Endothelial cell of umbilical vein (primary cell): Measurements from ENCODE around the gene COL4A2. TPM values are rescaled to one million over a fixed set of nuclear protein-coding genes. Genes with fewer than 3 reads are reported as not detected.

Experiments used
- BruUV-seq: library from RNA; stranded (reverse); fragments of 400-500 nt; replicated peaks from 2 replicates; lab custom pipeline; 2021; lab: Mats Ljungman, UMichigan
- CTCF ChIA-PET: fragments of 300-600, 350-600 bp; sonication (Branson Sonifier 250); formaldehyde crosslinking; loops from one replicate; lab custom pipeline; 2021; ENCODE audit warnings: antibody characterized with exemption, inconsistent platforms; lab: Charles Lee
- POLR2A ChIA-PET: fragments of 300-600, 350-600 bp; sonication (Branson Sonifier 250); formaldehyde crosslinking; loops from one replicate; lab custom pipeline; 2021; ENCODE audit warnings: antibody characterized with exemption, inconsistent platforms; lab: Charles Lee
- DNase-seq: peaks from one replicate; pipeline ENCODE4 v3.0.0-alpha.2; 2011; ENCODE audit warnings: low read depth, low spot score
- FAIRE-seq: peaks from 2 replicates; lab custom pipeline; 2011; peaks lifted over from hg19 to GRCh38; lab: Jason Lieb, UNC
- H2AFZ ChIP-seq: 2 replicates; pipeline ENCODE4 v1.6.0; 2012; ENCODE audit warnings: low read depth, low read length, control low read depth, inconsistent platforms
- H3K27ac ChIP-seq: 2 replicates; pipeline ENCODE4 v1.5.1; 2011; ENCODE audit warnings: low read depth, mild to moderate bottlenecking, control low read depth, low read length, moderate library complexity; ENCODE audit not compliant: insufficient read depth
- H3K27me3 ChIP-seq, 2 experiments: 2 replicates each; pipeline versions ENCODE4 v1.6.0 to v1.6.1; 2011; ENCODE audit warnings: low read length in 2 of 2, mixed read lengths in 1 of 2; ENCODE audit not compliant: control insufficient read depth in 2 of 2, insufficient read depth in 2 of 2
- H3K36me3 ChIP-seq, 2 experiments: 2 replicates in 1 of 2; 3 replicates in 1 of 2; pipeline ENCODE4 v1.5.1; 2011; ENCODE audit warnings: low read length in 2 of 2, mild to moderate bottlenecking in 1 of 2, moderate library complexity in 1 of 2; ENCODE audit not compliant: control insufficient read depth in 2 of 2, insufficient read depth in 2 of 2; ENCODE audit errors: extremely low read depth in 1 of 2
- H3K4me1 ChIP-seq: 3 replicates; pipeline ENCODE4 v1.5.1; 2011; ENCODE audit warnings: mild to moderate bottlenecking, low read length; ENCODE audit not compliant: control insufficient read depth, insufficient read depth; ENCODE audit errors: extremely low read depth
- H3K4me2 ChIP-seq: 2 replicates; pipeline ENCODE4 v1.6.1; 2011; ENCODE audit warnings: low read length, control low read depth, mixed read lengths; ENCODE audit not compliant: insufficient read depth
- H3K4me3 ChIP-seq, 3 experiments: fragments of 200-600 bp in 1 of 3; sonication (generic), shearing (Covaris generic) in 1 of 3; replicated peaks in 1 of 3; 2 replicates each; pipeline ENCODE4 v1.5.1; 2011 to 2016; ENCODE audit warnings: control low read depth in 3 of 3, low read length in 3 of 3, mild to moderate bottlenecking in 2 of 3, inconsistent platforms in 1 of 3, low read depth in 1 of 3, moderate library complexity in 1 of 3; ENCODE audit not compliant: insufficient read depth in 1 of 3
- H3K79me2 ChIP-seq: 2 replicates; pipeline ENCODE4 v1.6.0; 2012; ENCODE audit warnings: low read length, inconsistent platforms; ENCODE audit not compliant: control insufficient read depth, insufficient read depth
- H3K9ac ChIP-seq: replicated peaks from 2 replicates; pipeline ENCODE3; 2011; ENCODE audit warnings: low read length, control low read depth; ENCODE audit not compliant: insufficient read depth; ENCODE audit errors: extremely low read depth
- H3K9me1 ChIP-seq: replicated peaks from 3 replicates; pipeline ENCODE4 v1.6.0; 2011; ENCODE audit warnings: mild to moderate bottlenecking, low read length; ENCODE audit not compliant: control insufficient read depth, insufficient read depth; ENCODE audit errors: extremely low read depth
- H3K9me3 ChIP-seq: replicated peaks from 2 replicates; pipeline ENCODE4 v1.5.1; 2012; ENCODE audit warnings: low read length, inconsistent platforms; ENCODE audit not compliant: control insufficient read depth, insufficient read depth
- H4K20me1 ChIP-seq: replicated peaks from 2 replicates; pipeline ENCODE3; 2011; ENCODE audit warnings: mild to moderate bottlenecking, low read length; ENCODE audit not compliant: control insufficient read depth, insufficient read depth; ENCODE audit errors: extremely low read depth
- EZH2 ChIP-seq: IDR thresholded peaks from 2 replicates; pipeline ENCODE4 v1.6.1; 2012; ENCODE audit warnings: borderline replicate concordance, low read depth, mild to moderate bottlenecking, moderate library complexity, low read length, inconsistent platforms; ENCODE audit not compliant: severe bottlenecking
- FOS ChIP-seq: IDR thresholded peaks from 2 replicates; pipeline ENCODE4 v1.6.1; 2011; ENCODE audit warnings: mild to moderate bottlenecking, low read length, moderate library complexity, borderline replicate concordance; ENCODE audit not compliant: insufficient read depth
- GATA2 ChIP-seq: IDR thresholded peaks from 2 replicates; pipeline ENCODE4 v1.7.0; 2011; ENCODE audit warnings: low read depth, mild to moderate bottlenecking, moderate library complexity, mixed read lengths, low read length; ENCODE audit not compliant: insufficient read length, insufficient read depth
- JUN ChIP-seq: IDR thresholded peaks from 2 replicates; pipeline ENCODE4 v1.6.1; 2011; ENCODE audit warnings: borderline replicate concordance, low read depth; ENCODE audit not compliant: insufficient read length, insufficient read depth
- MAX ChIP-seq: IDR thresholded peaks from 2 replicates; pipeline ENCODE4 v1.6.1; 2011; ENCODE audit not compliant: insufficient read depth, insufficient read length
- MYC ChIP-seq: IDR thresholded peaks from one replicate; pipeline ENCODE4 v1.6.1; 2011; ENCODE audit warnings: mild to moderate bottlenecking, low read depth, low read length
- POLR2A ChIP-seq: IDR thresholded peaks from 2 replicates; pipeline ENCODE4 v1.6.1; 2012; ENCODE audit warnings: low read depth, mild to moderate bottlenecking, control low read depth, low read length
- POLR2AphosphoS5 ChIP-seq: IDR thresholded peaks from 2 replicates; pipeline ENCODE4 v1.6.1; 2012; ENCODE audit warnings: low read depth, mild to moderate bottlenecking, control low read depth, low read length, moderate library complexity; ENCODE audit not compliant: insufficient read depth
- dilution Hi-C: fragments of 300-500 bp; cut with MboI; formaldehyde crosslinking; loops from one replicate; pipeline ENCODE4 v1.15.0; 2019; ENCODE audit warnings: low sequenced_read_pairs; ENCODE audit not compliant: extremely low pct_ligation_motif_present
- intact Hi-C: fragments of 100-400 bp; cut with micrococcal nuclease; formaldehyde crosslinking; loops from one replicate; pipeline ENCODE4 v1.10.0; 2022
- polyA plus RNA-seq, 4 experiments: library from polyadenylated mRNA; depleted of rRNA in 3 of 4; stranded (reverse) in 3 of 4; unstranded in 1 of 4; fragments of >200 nt; gene quantifications; 2 replicates each; pipeline versions ENCODE4 v1.2.1 to v1.2.3, GENCODE V29; 2011 to 2012; ENCODE audit warnings: missing spikeins in 1 of 4
- total RNA-seq: library from RNA; stranded (reverse); gene quantifications from 2 replicates; pipeline ENCODE4 v1.2.3, GENCODE V29; 2021
- TF ChIP-seq, protein P1 (sequence below), 2 donors: IDR thresholded peaks; 1 replicate in 1 of 2; 2 replicates in 1 of 2; pipeline ENCODE4 v1.5.1; 2011; ENCODE audit warnings: low read length in 2 of 2, mild to moderate bottlenecking in 2 of 2, moderate library complexity in 2 of 2, control low read depth in 1 of 2, inconsistent platforms in 1 of 2, low read depth in 1 of 2; ENCODE audit not compliant: insufficient read depth in 1 of 2; ENCODE audit errors: extremely low read depth in 1 of 2

Gene COL4A2
- total and polyA plus RNA-seq, 2 donors (not counting 3 experiments of a cell fraction or from before 2014, with no cell fraction given): 792 to 940 TPM

DNA sequence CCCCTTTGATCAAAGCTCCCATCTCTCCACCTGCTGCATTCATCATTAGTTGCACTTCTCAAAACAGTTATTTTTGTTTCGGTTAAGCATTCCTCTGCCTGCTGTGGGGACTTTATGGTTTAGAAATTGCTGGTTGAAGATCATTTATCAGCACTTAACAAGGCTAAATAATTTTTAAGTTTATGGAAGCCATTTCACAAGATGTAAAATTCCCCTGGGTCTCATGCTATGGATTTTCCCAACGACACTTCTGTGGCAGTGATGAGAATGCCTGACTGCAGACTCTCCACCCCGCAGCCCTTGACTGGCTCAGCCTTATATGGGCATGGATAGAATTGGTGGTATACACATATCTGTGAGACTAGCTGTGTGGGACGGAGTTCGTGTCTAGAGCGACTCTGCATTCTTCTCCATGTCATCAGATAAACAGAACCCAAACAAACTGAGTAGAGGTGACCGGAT, 52.8 kb downstream of the COL4A2 start:
- TSS peak; percentile 2 for BruUV-seq
- no peaks in the 10 kb centered on the region for H3K4me1 ChIP-seq
- H3K27ac ChIP-seq: no peak overlapping the region
- TF ChIP-seq MAX (no peak), POLR2AphosphoS5 (no peak), FOS (no peak), POLR2A (no peak)
- TF ChIP-seq, protein P1, sequence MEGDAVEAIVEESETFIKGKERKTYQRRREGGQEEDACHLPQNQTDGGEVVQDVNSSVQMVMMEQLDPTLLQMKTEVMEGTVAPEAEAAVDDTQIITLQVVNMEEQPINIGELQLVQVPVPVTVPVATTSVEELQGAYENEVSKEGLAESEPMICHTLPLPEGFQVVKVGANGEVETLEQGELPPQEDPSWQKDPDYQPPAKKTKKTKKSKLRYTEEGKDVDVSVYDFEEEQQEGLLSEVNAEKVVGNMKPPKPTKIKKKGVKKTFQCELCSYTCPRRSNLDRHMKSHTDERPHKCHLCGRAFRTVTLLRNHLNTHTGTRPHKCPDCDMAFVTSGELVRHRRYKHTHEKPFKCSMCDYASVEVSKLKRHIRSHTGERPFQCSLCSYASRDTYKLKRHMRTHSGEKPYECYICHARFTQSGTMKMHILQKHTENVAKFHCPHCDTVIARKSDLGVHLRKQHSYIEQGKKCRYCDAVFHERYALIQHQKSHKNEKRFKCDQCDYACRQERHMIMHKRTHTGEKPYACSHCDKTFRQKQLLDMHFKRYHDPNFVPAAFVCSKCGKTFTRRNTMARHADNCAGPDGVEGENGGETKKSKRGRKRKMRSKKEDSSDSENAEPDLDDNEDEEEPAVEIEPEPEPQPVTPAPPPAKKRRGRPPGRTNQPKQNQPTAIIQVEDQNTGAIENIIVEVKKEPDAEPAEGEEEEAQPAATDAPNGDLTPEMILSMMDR (IDR thresholded peaks at IDR 0.05; ENCODE audit: extremely low read depth in 1 of 2, insufficient read depth in 1 of 2, low read depth in 1 of 2, low read length in 2 of 2): no peak
- H3K27me3 ChIP-seq: no peaks in the 10 kb centered on the region
- H3K9me3 ChIP-seq: no peaks in the 10 kb centered on the region
- H3K36me3 ChIP-seq: peaks cover 8 to 9% of the 10 kb centered on the region in 2 experiments
- H4K20me1 ChIP-seq: no peaks in the 10 kb centered on the region
- dilution Hi-C loops (no loop called here), intact Hi-C loops (no loop called here)
- no peak overlapping the region for H3K9ac ChIP-seq
- no peak overlapping the region for H3K4me2 ChIP-seq
- H3K79me2 ChIP-seq: peaks cover 2% of the 10 kb centered on the region
- ChIA-PET POLR2A (no interaction called here), CTCF (interaction anchor here (1.4 kb wide), 1 partner anchor 112 kb away, joined by 3 read pairs; no protein-coding TSS in a partner anchor)
- no peak for DNase-seq
- no peaks in the 10 kb centered on the region for H3K9me1 ChIP-seq
- no peak overlapping the region for H2AFZ ChIP-seq
- FAIRE-seq: no peak
- no peak overlapping the region for H3K4me3 ChIP-seq

DNA sequence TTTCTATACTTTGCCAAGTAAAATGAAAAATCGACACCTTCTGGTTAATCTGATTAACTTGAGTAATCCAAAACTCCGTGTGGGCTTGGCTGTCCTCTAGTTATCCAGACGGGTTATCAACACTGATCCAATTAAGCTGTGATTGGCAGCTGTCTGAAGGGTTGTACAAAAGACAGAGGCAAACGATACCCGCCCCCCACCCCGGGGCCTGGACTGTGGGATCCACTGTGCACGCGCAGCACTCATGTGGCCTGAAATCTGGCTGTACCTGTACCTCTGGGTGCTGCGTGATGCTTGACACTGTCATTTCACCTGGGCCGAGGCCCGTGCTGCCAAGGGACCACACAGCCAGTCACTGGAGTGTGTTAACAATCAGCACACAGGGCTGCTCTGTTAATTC, 53.5 kb downstream of the COL4A2 start:
- H3K79me2 ChIP-seq: peaks cover 2% of the 10 kb centered on the region
- TF ChIP-seq FOS (no peak), JUN (no peak), EZH2 (no peak), GATA2 (no peak), MAX (no peak), MYC (no peak)
- TF ChIP-seq, protein P1 (IDR thresholded peaks at IDR 0.05; ENCODE audit: extremely low read depth in 1 of 2, insufficient read depth in 1 of 2, low read depth in 1 of 2, low read length in 2 of 2): no peak
- CTCF ChIA-PET: interaction anchor here (1.4 to 2.1 kb wide), 2 partner anchors 10 to 113 kb away, joined by 3 to 10 read pairs; no protein-coding TSS in a partner anchor
- H4K20me1 ChIP-seq: no peaks in the 10 kb centered on the region
- no peaks in the 10 kb centered on the region for H3K4me1 ChIP-seq
- DNase-seq: no peak
- peaks cover 8 to 9% of the 10 kb centered on the region in 2 experiments for H3K36me3 ChIP-seq
- BruUV-seq: no TSS peak
- H3K4me3 ChIP-seq: no peak overlapping the region
- no peak overlapping the region for H3K27ac ChIP-seq
- H3K9me3 ChIP-seq: no peaks in the 10 kb centered on the region
- no peaks in the 10 kb centered on the region for H3K9me1 ChIP-seq
- intact Hi-C loops (no loop called here), dilution Hi-C loops (no loop called here)
- POLR2A ChIA-PET: no interaction called here
- no peaks in the 10 kb centered on the region for H3K27me3 ChIP-seq
- no peak overlapping the region for H2AFZ ChIP-seq
- FAIRE-seq: no peak
- no peak overlapping the region for H3K4me2 ChIP-seq
- H3K9ac ChIP-seq: no peak overlapping the region
